Measurements from ENCODE around the gene YPEL2.

GRCh38 chr17:59404471-59404870 is 73.0 kb downstream of the YPEL2 start:
- TF ChIP-seq CTCF (conservative IDR thresholded peaks at IDR 0.05; ENCODE audit: low read length) (no peak), EZH2phosphoT487 (IDR thresholded peaks at IDR 0.05; ENCODE audit: borderline replicate concordance) (no peak)
